GM19438 (cell line): ENCODE data around the gene SLC26A6.

Experiments
- ATAC-seq: cut with Tn5 transposase; IDR thresholded peaks from one replicate; pipeline ENCODE4 v1.9.1; 2021; ENCODE audit warnings: low read depth; ENCODE audit not compliant: unreplicated experiment

SLC26A6 gene

GRCh38 chr3:48599509-48600285, 35.6 kb downstream of the SLC26A6 start:
- no peak for ATAC-seq

DNA sequence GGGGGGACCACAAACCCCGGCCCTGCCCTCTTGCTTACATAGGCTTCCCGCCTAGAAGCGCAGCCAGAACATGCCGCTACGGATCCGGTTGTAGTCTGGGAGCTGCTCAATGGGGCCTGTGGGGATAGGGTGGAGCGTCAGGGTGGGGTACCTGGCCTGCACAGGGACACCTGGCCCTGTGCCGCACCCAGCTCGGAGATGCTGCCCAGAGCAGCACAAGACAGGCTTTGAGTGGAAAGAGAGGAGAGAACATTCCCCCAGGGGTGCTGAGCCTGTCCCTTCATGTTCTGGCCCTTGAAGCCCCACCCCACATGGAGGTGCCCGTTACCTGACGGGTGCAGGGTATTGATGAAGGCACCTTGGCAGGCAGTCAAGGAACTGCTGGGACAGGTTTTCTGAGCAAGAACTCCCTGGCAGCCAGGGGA, 36.2 kb downstream of the SLC26A6 start:
- no peak for ATAC-seq

DNA sequence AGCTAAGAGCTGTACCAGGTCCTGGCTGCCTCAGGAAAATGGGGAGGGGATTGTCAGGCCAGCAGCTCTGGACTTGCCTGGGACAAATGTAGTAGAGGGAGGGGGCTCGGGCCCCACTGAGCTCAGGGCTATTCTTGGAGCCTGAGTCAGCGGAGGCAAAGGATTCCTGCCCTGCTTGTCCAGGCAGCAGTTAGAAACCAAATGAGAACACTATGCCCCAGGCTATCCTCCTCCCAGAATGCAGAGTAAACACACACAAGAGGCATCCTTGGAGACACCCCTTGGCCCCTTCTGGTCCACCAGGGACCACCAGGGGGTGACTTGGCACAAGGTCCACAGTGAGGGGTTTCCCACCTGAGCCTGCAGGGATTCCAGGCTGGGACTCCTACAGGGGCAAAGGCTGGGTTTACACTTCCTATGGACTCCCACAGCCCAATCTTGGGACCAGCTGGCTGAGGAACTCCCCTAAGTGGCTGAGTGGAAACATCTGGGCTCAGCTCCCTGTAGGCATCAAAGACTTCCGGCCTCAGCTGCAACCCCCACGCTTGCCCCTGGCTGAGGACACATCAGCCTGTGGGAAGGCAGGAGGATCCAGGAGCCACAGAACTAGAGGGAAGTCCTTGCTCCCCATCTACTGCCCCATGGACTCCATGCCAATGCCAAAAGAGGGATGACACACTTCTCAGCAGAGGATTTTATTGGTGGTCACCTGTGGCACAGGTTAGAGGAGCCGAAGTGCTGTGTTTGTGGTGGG, 36.8 kb downstream of the SLC26A6 start:
- ATAC-seq = no peak

- no peak for ATAC-seq
Measured at GRCh38 chr3:48597408-48597800, 37.9 kb downstream of the SLC26A6 start.

GRCh38 chr3:48596676-48597407, 38.4 kb downstream of the SLC26A6 start:
- ATAC-seq = no peak

- no peak for ATAC-seq
Measured at GRCh38 chr3:48596157-48596556, 39.1 kb downstream of the SLC26A6 start.

DNA sequence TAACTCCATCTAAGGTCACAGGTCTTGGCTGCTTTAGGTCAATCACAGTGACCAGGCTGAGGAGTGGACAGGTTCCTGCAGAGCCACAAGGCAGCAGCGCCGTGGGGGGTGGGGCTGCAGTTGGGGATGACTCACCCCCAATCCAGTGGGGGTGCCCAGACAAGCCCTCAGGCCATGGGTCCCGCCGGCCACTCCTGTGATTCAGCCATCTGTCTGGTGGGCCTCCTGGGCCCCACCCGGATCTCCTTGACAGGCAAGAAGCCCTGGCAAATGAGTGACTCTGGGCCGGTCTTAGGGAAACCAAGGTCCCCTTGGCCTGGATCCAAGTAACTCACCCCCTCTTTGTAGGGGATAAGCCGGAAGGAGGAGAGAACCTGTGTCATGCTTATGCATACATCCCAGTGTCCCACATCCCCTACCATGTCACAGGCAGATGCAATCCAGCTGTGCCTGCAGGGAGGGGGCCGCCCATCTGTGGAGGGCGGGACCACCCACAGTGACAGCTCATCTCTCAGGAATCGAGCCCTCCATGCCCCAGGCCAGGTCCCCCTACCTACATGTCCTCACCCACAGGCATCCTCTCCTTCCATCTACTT, 39.6 kb downstream of the SLC26A6 start:
- no peak for ATAC-seq

DNA sequence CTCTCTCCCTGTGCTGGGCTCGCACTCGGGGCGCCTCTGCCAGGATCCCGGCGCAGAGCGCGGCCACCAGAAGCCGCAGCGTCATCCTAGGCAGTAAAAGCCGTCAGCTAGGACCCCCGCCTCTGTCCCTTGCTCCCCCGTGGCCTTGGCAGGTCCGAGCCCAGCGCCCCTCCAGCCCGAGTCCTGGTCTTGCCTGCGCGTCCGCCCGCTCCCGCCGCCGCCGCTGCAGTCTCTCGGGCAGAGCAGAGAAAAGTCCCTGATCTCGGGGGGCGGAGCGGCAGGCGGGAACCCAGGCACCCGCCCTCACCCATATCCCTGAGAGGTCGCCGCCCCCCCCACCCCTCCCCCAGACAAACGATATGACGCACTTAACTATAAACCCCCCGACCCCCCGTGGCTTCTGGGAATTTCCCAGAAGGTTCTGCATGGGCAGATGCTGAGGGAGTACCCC, 40.2 kb downstream of the SLC26A6 start, which contains the start of gene COL7A1:
COL7A1 (minus strand) TSS at position 255 of the 451 bp plus-strand sequence; CDS start at position 85, 170 bp downstream.
- no peak for ATAC-seq

- ATAC-seq = no peak
Measured at GRCh38 chr3:48594417-48595049, 40.7 kb downstream of the SLC26A6 start.

DNA sequence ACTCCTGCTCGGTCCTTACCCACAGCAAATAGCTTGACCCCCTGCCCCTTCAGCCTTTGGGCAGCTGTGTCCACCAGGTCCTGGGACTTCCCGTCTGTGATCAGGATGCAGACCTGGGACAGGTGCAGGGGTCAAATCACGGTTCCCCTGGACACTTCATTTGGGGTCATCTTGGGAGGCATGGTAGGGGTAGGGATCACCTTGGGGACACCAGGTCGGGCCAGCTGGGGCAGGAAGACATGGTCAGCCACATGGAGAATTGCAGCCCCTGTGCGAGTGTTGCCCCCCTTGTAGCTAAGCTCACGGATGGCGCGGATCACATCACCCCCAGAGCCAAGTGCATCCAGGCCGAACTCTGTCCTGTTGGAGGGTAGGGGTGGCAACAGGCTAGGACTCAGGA, 41.9 kb downstream of the SLC26A6 start:
- ATAC-seq = no peak

GRCh38 chr3:48592519-48593087, 42.7 kb downstream of the SLC26A6 start:
- no peak for ATAC-seq

DNA sequence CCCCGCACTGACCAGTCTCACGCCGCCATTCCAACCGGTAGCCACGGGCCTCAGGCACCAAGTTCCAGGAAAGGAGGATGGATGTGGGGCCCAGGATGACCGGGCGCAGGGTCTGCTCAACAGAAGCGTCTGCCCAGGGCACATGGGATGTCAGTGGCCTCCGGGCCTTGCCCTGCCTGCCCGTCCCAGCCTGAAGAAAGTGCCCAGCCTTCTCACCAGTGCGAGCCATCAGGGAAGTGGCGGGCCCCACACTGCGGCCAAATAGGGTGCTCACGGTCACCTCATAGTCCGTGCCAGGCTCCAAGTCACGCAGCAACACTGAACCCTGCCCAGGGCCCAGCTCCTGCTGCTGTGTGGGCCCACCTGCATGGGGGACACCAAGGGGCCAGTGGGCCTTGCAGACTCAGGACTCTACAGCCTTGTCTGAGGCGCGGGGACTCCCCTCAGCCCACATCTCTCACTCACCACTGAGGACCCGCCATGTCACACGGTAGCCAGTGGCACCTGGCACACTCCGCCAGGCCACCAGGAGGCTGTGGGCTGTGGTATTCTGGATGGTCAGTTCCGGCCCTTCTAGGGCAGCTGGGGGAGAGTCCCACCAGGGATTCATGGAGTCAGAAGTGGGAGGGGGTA, 43.3 kb downstream of the SLC26A6 start:
- no peak for ATAC-seq

GRCh38 chr3:48591436-48591835, 43.8 kb downstream of the SLC26A6 start:
- no peak for ATAC-seq

GRCh38 chr3:48588230-48588629, 47.0 kb downstream of the SLC26A6 start:
- no peak for ATAC-seq

DNA sequence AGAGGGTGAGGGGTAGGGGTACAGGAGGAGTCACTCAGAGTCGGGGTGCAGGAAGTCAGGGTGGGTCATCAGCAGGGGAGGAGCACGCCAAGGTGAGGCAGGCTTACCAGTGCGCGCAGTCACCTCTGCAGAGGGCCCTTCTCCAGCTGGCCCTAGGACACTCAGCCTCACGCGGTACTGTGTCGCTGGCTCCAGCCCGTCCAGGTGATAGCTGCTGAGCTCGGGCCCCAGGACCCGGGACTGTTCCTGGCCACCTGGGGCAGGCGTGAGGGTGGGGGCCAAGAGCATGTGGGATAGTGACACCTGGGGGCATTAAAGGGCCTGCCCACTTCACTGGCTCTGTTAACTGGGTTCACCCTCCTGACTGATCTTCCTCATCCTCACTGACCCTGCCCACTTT, 47.6 kb downstream of the SLC26A6 start:
- ATAC-seq = no peak

DNA sequence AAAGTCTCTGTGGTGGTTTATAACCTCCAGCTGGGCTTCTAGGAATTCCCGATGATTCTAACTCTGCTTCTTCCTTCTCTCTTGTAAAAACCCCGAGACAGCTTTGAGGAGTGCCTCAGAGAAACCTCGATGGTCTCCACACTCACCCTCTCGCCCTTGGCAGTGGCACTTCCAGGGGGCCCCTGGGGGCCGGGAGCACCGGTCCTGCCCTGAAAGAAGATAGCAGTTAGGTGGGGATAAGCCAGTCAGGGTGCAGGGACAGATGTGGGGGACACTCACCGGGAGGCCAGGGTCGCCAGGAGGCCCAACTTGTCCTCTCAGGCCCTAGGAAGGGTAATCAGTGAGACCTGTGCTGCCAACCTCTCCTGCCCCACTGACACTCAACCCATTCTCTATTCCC, 49.9 kb downstream of the SLC26A6 start:
- no peak for ATAC-seq

GRCh38 chr3:48584836-48585235, 50.4 kb downstream of the SLC26A6 start:
- ATAC-seq = no peak

DNA sequence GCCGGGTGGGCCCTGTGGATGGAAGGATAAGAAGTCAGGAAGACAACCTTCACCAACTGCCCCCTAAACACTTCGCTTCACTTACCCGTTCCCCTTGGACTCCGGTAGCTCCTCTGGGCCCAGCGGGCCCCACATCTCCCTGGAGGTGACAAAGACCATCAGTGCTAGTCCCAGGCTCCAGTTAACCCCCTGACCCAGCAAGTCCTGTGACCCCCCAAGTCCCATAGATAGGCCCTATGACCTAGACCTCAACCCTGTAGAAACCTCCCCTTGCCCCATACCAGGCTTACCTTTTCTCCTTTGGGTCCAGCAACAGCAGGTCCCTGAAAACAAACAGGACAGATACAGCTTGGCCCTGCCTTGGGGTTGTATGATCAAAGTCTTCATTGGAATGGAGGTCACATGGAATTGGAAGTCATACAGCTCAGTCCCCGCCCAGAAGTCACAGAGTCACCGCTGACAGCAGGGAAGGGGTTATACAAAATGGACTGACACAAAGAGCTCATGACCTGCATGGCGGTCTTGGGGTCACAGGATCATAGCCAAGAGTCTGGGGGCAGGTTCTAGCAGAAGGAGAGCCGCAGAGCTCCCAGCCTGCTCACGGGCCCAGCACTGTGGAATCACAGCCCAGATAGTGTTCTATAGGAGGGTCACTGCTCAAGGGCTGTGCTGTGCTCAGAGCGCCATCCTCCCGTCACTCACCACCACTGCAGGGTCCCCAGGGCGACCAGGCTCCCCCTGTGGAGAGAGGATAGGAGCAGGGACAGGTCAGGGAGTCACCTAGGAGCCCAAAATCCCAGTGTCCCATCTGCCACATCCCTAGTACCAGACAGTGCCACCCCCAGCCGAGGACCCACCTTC, 53.4 kb downstream of the SLC26A6 start:
- no peak for ATAC-seq

- no peak for ATAC-seq
Measured at GRCh38 chr3:48576647-48577046, 58.6 kb downstream of the SLC26A6 start.
